Measurements from ENCODE around the gene MAPKAP1. TPM values are rescaled to one million over a fixed set of nuclear protein-coding genes. Genes with fewer than 3 reads are reported as not detected.

Gene MAPKAP1
- polyA plus RNA-seq, 3 donors, result 39.9 to 57.5 (median 44.1) TPM

DNA sequence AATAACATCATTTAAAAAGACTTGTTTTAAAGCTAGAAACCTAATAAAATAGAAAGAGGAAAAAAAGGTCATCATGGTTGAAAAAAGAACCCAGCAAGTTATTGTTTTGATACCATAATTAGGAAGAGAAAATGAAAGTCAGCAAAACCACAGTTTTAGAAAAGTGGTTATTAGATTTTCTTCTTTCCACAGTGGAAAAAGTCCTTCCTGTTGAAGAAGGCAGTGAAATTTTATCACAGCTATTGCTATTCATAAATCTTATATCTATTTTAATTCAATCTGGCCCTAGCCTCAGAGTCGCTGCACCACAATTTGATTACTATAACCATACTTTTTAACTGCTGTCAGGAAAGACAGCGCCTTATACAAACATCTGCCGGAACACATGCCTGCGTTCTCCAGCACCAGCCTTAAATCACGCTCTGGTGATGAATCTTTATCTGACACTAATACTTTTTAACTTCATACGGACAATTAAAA lies 60.3 kb downstream of the MAPKAP1 start:
- H3K9me3 ChIP-seq (replicated peaks in 1 of 2; ENCODE audit: control insufficient read depth in 1 of 2, insufficient read depth in 1 of 2, low read length in 2 of 2), result no peaks in the 10 kb centered on the region
- peak overlapping the region; percentile 41 for H2AFZ ChIP-seq (ENCODE audit: insufficient read depth, low read depth, low read length, poor library complexity, severe bottlenecking)
- peak in 1 of 3 donors; percentile 61 for DNase-seq
- H3K9ac ChIP-seq (ENCODE audit: insufficient read depth, low read length, poor library complexity, severe bottlenecking), result peak overlapping the region; percentile 46
- TF ChIP-seq, protein P1, sequence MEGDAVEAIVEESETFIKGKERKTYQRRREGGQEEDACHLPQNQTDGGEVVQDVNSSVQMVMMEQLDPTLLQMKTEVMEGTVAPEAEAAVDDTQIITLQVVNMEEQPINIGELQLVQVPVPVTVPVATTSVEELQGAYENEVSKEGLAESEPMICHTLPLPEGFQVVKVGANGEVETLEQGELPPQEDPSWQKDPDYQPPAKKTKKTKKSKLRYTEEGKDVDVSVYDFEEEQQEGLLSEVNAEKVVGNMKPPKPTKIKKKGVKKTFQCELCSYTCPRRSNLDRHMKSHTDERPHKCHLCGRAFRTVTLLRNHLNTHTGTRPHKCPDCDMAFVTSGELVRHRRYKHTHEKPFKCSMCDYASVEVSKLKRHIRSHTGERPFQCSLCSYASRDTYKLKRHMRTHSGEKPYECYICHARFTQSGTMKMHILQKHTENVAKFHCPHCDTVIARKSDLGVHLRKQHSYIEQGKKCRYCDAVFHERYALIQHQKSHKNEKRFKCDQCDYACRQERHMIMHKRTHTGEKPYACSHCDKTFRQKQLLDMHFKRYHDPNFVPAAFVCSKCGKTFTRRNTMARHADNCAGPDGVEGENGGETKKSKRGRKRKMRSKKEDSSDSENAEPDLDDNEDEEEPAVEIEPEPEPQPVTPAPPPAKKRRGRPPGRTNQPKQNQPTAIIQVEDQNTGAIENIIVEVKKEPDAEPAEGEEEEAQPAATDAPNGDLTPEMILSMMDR (IDR thresholded peaks at IDR 0.05), result no peak
- Mint-ChIP-seq H3K36me3 (peaks cover 11 to 19% of the 10 kb centered on the region in 2 donors), H3K27me3 (ENCODE audit: low read depth in 3 of 3) (peaks cover 0 to 2% (median 0%) of the 10 kb centered on the region in 3 donors), H3K9me3 (no peaks in the 10 kb centered on the region), H3K4me1 (peaks cover 64% of the 10 kb centered on the region), H3K4me3 (peak overlapping the region; percentile 67 to 81), H3K27ac (peak overlapping the region; percentile 90 to 100 (median 93))
- H4K20me1 ChIP-seq (ENCODE audit: insufficient read depth, low read length), result no peaks in the 10 kb centered on the region
- WGBS (ENCODE audit: insufficient coverage), result 0% methylated on average over 3 of the region's 6 CpGs
- H3K4me2 ChIP-seq (replicated peaks; ENCODE audit: extremely low read depth, low read length, poor library complexity, severe bottlenecking), result peak overlapping the region; percentile 69
- H3K27me3 ChIP-seq (ENCODE audit: control insufficient read depth in 2 of 2, insufficient read depth in 2 of 2, low read length in 2 of 2), result no peaks in the 10 kb centered on the region
- H3K36me3 ChIP-seq (replicated peaks in 1 of 2; ENCODE audit: control insufficient read depth in 1 of 2, insufficient read depth in 2 of 2, low read length in 2 of 2), result no peaks in the 10 kb centered on the region
- H3K27ac ChIP-seq (ENCODE audit: low read depth in 1 of 2, low read length in 2 of 2), result peak overlapping the region; percentile 51 to 100
- H3K4me3 ChIP-seq (replicated peaks in 1 of 3; ENCODE audit: low read depth in 2 of 3, low read length in 3 of 3), result peak overlapping the region; percentile 29 to 62 (median 55)
- H3K79me2 ChIP-seq (ENCODE audit: insufficient read depth, low read length), result peaks cover 51% of the 10 kb centered on the region
- H3K4me1 ChIP-seq (ENCODE audit: control insufficient read depth in 1 of 2, insufficient read depth in 2 of 2, low read length in 2 of 2), result peaks cover 57 to 58% of the 10 kb centered on the region in 2 donors
- intact Hi-C loops (cut with micrococcal nuclease), result loop anchor here (2.0 to 5.0 kb wide), 2 partner anchors 14 to 101 kb away; partner anchors contain the start of gene PBX3 (in 1 of the 2)

- Mint-ChIP-seq H3K36me3 (peaks cover 11 to 18% of the 10 kb centered on the region in 2 donors), H3K27me3 (ENCODE audit: low read depth in 3 of 3) (peaks cover 0 to 2% (median 0%) of the 10 kb centered on the region in 3 donors), H3K4me3 (peak overlapping the region; percentile 67 to 81), H3K4me1 (peaks cover 59% of the 10 kb centered on the region), H3K27ac (peak overlapping the region; percentile 90 to 100 (median 93)), H3K9me3 (no peaks in the 10 kb centered on the region)
- no peaks in the 10 kb centered on the region for H3K36me3 ChIP-seq (replicated peaks in 1 of 2; ENCODE audit: control insufficient read depth in 1 of 2, insufficient read depth in 2 of 2, low read length in 2 of 2)
- peaks cover 54 to 56% of the 10 kb centered on the region in 2 donors for H3K4me1 ChIP-seq (ENCODE audit: control insufficient read depth in 1 of 2, insufficient read depth in 2 of 2, low read length in 2 of 2)
- no peaks in the 10 kb centered on the region for H3K27me3 ChIP-seq (ENCODE audit: control insufficient read depth in 2 of 2, insufficient read depth in 2 of 2, low read length in 2 of 2)
- no CpG with 5 or more reads among the region's 1 CpG for WGBS (ENCODE audit: insufficient coverage)
- intact Hi-C loops (cut with micrococcal nuclease), result loop anchor here (2.0 to 5.0 kb wide), 2 partner anchors 13 to 101 kb away; partner anchors contain the start of gene PBX3 (in 1 of the 2)
- DNase-seq, result peak in 2 of 3 donors; percentile 40 to 53
- TF ChIP-seq, protein P1 (IDR thresholded peaks at IDR 0.05), result no peak
- no peaks in the 10 kb centered on the region for H4K20me1 ChIP-seq (ENCODE audit: insufficient read depth, low read length)
- H3K9ac ChIP-seq (ENCODE audit: insufficient read depth, low read length, poor library complexity, severe bottlenecking), result peak overlapping the region; percentile 46
- peak overlapping the region; percentile 52 to 100 for H3K27ac ChIP-seq (ENCODE audit: low read depth in 1 of 2, low read length in 2 of 2)
- H3K4me2 ChIP-seq (replicated peaks; ENCODE audit: extremely low read depth, low read length, poor library complexity, severe bottlenecking), result peak overlapping the region; percentile 69
- peak overlapping the region; percentile 41 for H2AFZ ChIP-seq (ENCODE audit: insufficient read depth, low read depth, low read length, poor library complexity, severe bottlenecking)
- H3K79me2 ChIP-seq (ENCODE audit: insufficient read depth, low read length), result peaks cover 54% of the 10 kb centered on the region
- H3K4me3 ChIP-seq (replicated peaks in 1 of 3; ENCODE audit: low read depth in 2 of 3, low read length in 3 of 3), result peak overlapping the region in 2 of 3 experiments; percentile 55 to 62
- H3K9me3 ChIP-seq (replicated peaks in 1 of 2; ENCODE audit: control insufficient read depth in 1 of 2, insufficient read depth in 1 of 2, low read length in 2 of 2), result no peaks in the 10 kb centered on the region
Observed at GRCh38 chr9:125646217-125646616, 60.8 kb downstream of the MAPKAP1 start.
